HCT116 (cell line): ENCODE data around the gene CNTNAP2. TPM values are rescaled to one million over a fixed set of nuclear protein-coding genes. Genes with fewer than 3 reads are reported as not detected.

Source experiments
- ATAC-seq: fragments of 200-7000 bp; cut with Tn5 transposase; 2 replicates; pipeline ENCODE4 v1.9.1; 2020; ENCODE audit warnings: mild to moderate bottlenecking, moderate library complexity
- BruUV-seq: library from RNA; stranded (reverse); fragments of 400-500 nt; replicated peaks from 2 replicates; lab custom pipeline; 2021; lab: Mats Ljungman, UMichigan
- CTCF ChIA-PET: fragments of 300-600 bp; sonication (Branson Sonifier 250); formaldehyde crosslinking; loops from one replicate; lab custom pipeline; 2021; ENCODE audit warnings: antibody characterized with exemption; lab: Charles Lee
- POLR2A ChIA-PET: fragments of 300-600, 350-600 bp; sonication (Branson Sonifier 250); formaldehyde crosslinking; loops from one replicate; lab custom pipeline; 2021; ENCODE audit warnings: antibody characterized with exemption; lab: Charles Lee
- RAD21 ChIA-PET, 2 experiments: fragments of 300-600 bp; sonication (Branson Sonifier 250); formaldehyde crosslinking; loops; one replicate each; lab custom pipeline; 2023; ENCODE audit warnings: low total read pairs in 2 of 2; ENCODE audit not compliant: uncharacterized antibody in 2 of 2, unreplicated experiment in 2 of 2, low non-redundant PET in 1 of 2; lab: Charles Lee
- DNase-seq: peaks from one replicate; pipeline ENCODE4 v3.0.0-alpha.2; 2010; ENCODE audit warnings: low read depth, low spot score
- H2AFZ ChIP-seq: fragments of 200-600 bp; shearing (Covaris generic), sonication (generic); 2 replicates; pipeline ENCODE4 v1.6.1; 2017; ENCODE audit warnings: low read depth, mixed run types, mixed read lengths, antibody characterized with exemption, low read length; ENCODE audit not compliant: poor library complexity, severe bottlenecking
- H3K27ac ChIP-seq: 2 replicates; pipeline ENCODE4 v1.5.1; 2012; ENCODE audit warnings: low read depth, low read length
- H3K27me3 ChIP-seq: fragments of 200-600 bp; sonication (generic); 2 replicates; pipeline ENCODE4 v1.6.1; 2016; ENCODE audit warnings: mixed run types, low read length, mixed read lengths; ENCODE audit not compliant: insufficient read depth
- H3K36me3 ChIP-seq, 2 experiments: fragments of 200-500 bp in 1 of 2; fragments of 200-600 bp in 1 of 2; sonication (Bioruptor generic) in 1 of 2; sonication (generic) in 1 of 2; 2 replicates each; pipeline versions ENCODE4 v1.5.1 to v1.6.1; 2014 to 2016; ENCODE audit warnings: low read length in 2 of 2, inconsistent platforms in 1 of 2, mixed read lengths in 1 of 2, mixed run types in 1 of 2; ENCODE audit not compliant: insufficient read depth in 2 of 2, control insufficient read depth in 1 of 2
- H3K4me1 ChIP-seq, 2 experiments: fragments of 200-600 bp in 1 of 2; sonication (generic) in 1 of 2; 2 replicates each; pipeline versions ENCODE4 v1.5.1 to v1.6.1; 2012 to 2017; ENCODE audit warnings: low read length in 2 of 2, inconsistent platforms in 1 of 2, mild to moderate bottlenecking in 1 of 2, mixed read lengths in 1 of 2, mixed run types in 1 of 2, moderate library complexity in 1 of 2; ENCODE audit not compliant: insufficient read depth in 2 of 2, control insufficient read depth in 1 of 2
- H3K4me2 ChIP-seq: fragments of 200-600 bp; sonication (generic); 2 replicates; pipeline ENCODE4 v1.6.1; 2017; ENCODE audit warnings: mixed run types, low read length, mixed read lengths
- H3K4me3 ChIP-seq, 2 experiments: fragments of 200-600 bp in 1 of 2; sonication (generic) in 1 of 2; replicated peaks in 1 of 2; 2 replicates each; pipeline ENCODE4 v1.5.1; 2011 to 2016; ENCODE audit warnings: low read length in 2 of 2, control low read depth in 1 of 2, low read depth in 1 of 2, mild to moderate bottlenecking in 1 of 2, mixed read lengths in 1 of 2, mixed run types in 1 of 2
- H3K79me2 ChIP-seq: fragments of 200-600 bp; sonication (generic); 2 replicates; pipeline ENCODE4 v1.6.1; 2017; ENCODE audit warnings: mild to moderate bottlenecking, mixed run types, low read length, moderate library complexity, mixed read lengths; ENCODE audit not compliant: insufficient read depth
- H3K9ac ChIP-seq: fragments of 200-600 bp; sonication (generic); 2 replicates; pipeline ENCODE4 v1.6.1; 2016; ENCODE audit warnings: low read length, mixed read lengths
- H3K9me2 ChIP-seq: fragments of 200-600 bp; sonication (generic), shearing (Covaris generic); 2 replicates; pipeline ENCODE4 v1.6.1; 2017; ENCODE audit warnings: mixed run types, mild to moderate bottlenecking, moderate library complexity; ENCODE audit not compliant: insufficient read depth
- H3K9me3 ChIP-seq, 2 experiments: fragments of 200-500 bp in 1 of 2; fragments of 200-600 bp in 1 of 2; sonication (Bioruptor generic) in 1 of 2; sonication (generic) in 1 of 2; 2 replicates each; pipeline ENCODE4 v1.6.1; 2014 to 2017; ENCODE audit warnings: low read length in 2 of 2, mixed read lengths in 2 of 2, inconsistent platforms in 1 of 2, low read depth in 1 of 2, mild to moderate bottlenecking in 1 of 2, mixed run types in 1 of 2, moderate library complexity in 1 of 2; ENCODE audit not compliant: control insufficient read depth in 1 of 2, insufficient read depth in 1 of 2
- H4K20me1 ChIP-seq: fragments of 200-600 bp; sonication (generic), shearing (Covaris generic); 2 replicates; pipeline ENCODE4 v1.6.1; 2017; ENCODE audit warnings: mixed run types, mild to moderate bottlenecking, moderate library complexity; ENCODE audit not compliant: insufficient read depth
- EGR1 ChIP-seq: IDR thresholded peaks from 2 replicates; pipeline ENCODE4 v1.6.1; 2012; ENCODE audit warnings: low read depth
- EZH2 ChIP-seq: fragments of 200-600 bp; sonication (generic); IDR thresholded peaks from 2 replicates; pipeline ENCODE4 v1.6.1; 2017; ENCODE audit warnings: antibody characterized with exemption, mixed run types
- EZH2phosphoT487 ChIP-seq: fragments of 200-600 bp; IDR thresholded peaks from 2 replicates; pipeline ENCODE4 v1.6.1; 2018; ENCODE audit warnings: antibody characterized with exemption, borderline replicate concordance
- JUND ChIP-seq: IDR thresholded peaks from 2 replicates; pipeline ENCODE4 v1.6.1; 2012
- POLR2A ChIP-seq: IDR thresholded peaks from 2 replicates; pipeline ENCODE4 v1.7.0; 2011; ENCODE audit warnings: borderline replicate concordance; ENCODE audit not compliant: insufficient read depth, insufficient read length; ENCODE audit errors: extremely low read depth
- RAD21 ChIP-seq: IDR thresholded peaks from 2 replicates; pipeline ENCODE4 v1.6.1; 2012; ENCODE audit warnings: low read depth, mild to moderate bottlenecking
- SIN3A ChIP-seq: IDR thresholded peaks from 2 replicates; pipeline ENCODE4 v1.6.1; 2012; ENCODE audit warnings: low read depth
- SP1 ChIP-seq: IDR thresholded peaks from 2 replicates; pipeline ENCODE4 v1.6.1; 2012; ENCODE audit warnings: low read depth
- SRF ChIP-seq: IDR thresholded peaks from 2 replicates; pipeline ENCODE4 v1.6.1; 2012; ENCODE audit warnings: low read depth
- ZFX ChIP-seq: fragments of 450-650 bp; IDR thresholded peaks from 2 replicates; pipeline ENCODE4 v1.6.1; 2017
- ZNF274 ChIP-seq: fragments of 200-500 bp; sonication (Bioruptor generic); IDR thresholded peaks from 2 replicates; pipeline ENCODE4 v1.6.1; 2014; ENCODE audit warnings: mild to moderate bottlenecking, low read depth, low read length, inconsistent platforms
- intact Hi-C: fragments of 100-400 bp; cut with micrococcal nuclease; formaldehyde crosslinking; loops from 2 replicates; pipeline ENCODE4 v1.10.0; 2022
- total RNA-seq: library from RNA; stranded (reverse); gene quantifications from one replicate; pipeline ENCODE4 v1.2.1, GENCODE V29; 2021; ENCODE audit not compliant: unreplicated experiment
- TF ChIP-seq, protein P1 (sequence below): IDR thresholded peaks from 2 replicates; pipeline ENCODE4 v1.6.1; 2011; ENCODE audit warnings: mild to moderate bottlenecking, low read length, moderate library complexity; ENCODE audit not compliant: insufficient replicate concordance; ENCODE audit errors: extremely low read depth
- TF ChIP-seq, protein P2 (sequence below): IDR thresholded peaks from 2 replicates; pipeline ENCODE4 v1.6.1; 2012; ENCODE audit warnings: low read depth
- TF ChIP-seq, protein P3 (sequence below): IDR thresholded peaks from 2 replicates; pipeline ENCODE4 v1.6.1; 2012
- TF ChIP-seq, protein P4 (sequence below), 3 experiments: fragments of 200-600 bp in 1 of 3; sonication (generic) in 1 of 3; IDR thresholded peaks in 2 of 3; conservative IDR thresholded peaks in 1 of 3; 2 replicates each; pipeline ENCODE4 v1.5.1; 2012 to 2017; ENCODE audit warnings: low read depth in 2 of 3, low read length in 2 of 3, antibody characterized with exemption in 1 of 3, borderline replicate concordance in 1 of 3, control low read depth in 1 of 3, mild to moderate bottlenecking in 1 of 3, mixed read lengths in 1 of 3, mixed run types in 1 of 3, moderate library complexity in 1 of 3; ENCODE audit not compliant: insufficient read depth in 1 of 3

The CNTNAP2 gene
- total RNA-seq, 1 experiment from 2014 or later = 0.37 TPM

DNA sequence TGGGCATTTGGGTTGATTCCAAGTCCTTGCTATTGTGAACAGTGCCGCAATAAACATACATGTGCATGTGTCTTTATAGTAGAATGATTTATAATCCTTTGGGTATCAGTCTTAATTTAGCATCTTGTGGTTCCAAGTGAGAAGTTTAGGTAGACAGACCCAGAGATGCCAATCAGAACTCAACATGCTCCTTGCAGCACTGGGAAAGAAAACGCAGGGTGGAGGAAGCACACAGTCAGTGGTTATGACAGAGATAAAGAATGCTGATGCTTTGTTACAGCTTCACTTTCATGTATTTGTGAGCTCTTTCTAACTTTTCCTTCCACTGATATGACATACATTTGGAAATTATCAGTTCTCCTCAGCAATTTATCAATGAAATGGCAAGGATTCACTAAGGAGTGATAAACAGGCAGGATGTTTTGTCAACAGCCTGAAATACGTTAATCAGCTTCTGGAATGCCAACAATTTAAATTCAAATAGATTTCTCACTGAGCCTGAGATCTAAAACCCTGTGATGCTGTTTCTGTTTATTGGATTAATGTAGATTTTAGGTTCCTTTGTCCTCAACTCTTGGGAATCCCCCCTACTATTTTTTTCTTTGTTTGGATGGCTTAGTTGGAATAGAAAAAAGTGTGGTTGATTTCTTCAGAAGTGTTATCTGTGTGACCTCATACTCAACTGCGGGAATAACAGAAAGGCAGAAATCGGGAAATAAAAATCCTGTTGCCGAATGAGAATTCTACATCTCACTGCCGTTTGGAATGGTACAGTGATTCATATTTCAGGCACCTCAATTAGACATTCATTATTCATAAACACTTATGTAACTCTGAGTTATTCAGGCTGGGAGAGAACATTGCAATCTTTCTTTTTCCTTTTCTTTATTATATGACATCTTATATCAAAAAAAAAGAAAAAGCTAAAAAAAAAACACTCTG lies 675.0 kb downstream of the CNTNAP2 start:
- H3K9me3 ChIP-seq = peaks cover 13 to 24% of the 10 kb centered on the region in 2 experiments; a peak in 2 of 4 replicates
- POLR2A ChIA-PET = no interaction called here
- TF ChIP-seq SP1 (no peak), EZH2 (no peak), SRF (no peak), POLR2A (no peak), SIN3A (no peak), JUND (no peak), ZNF274 (no peak), RAD21 (no peak), EGR1 (no peak), EZH2phosphoT487 (no peak), ZFX (no peak)
- TF ChIP-seq, protein P1, sequence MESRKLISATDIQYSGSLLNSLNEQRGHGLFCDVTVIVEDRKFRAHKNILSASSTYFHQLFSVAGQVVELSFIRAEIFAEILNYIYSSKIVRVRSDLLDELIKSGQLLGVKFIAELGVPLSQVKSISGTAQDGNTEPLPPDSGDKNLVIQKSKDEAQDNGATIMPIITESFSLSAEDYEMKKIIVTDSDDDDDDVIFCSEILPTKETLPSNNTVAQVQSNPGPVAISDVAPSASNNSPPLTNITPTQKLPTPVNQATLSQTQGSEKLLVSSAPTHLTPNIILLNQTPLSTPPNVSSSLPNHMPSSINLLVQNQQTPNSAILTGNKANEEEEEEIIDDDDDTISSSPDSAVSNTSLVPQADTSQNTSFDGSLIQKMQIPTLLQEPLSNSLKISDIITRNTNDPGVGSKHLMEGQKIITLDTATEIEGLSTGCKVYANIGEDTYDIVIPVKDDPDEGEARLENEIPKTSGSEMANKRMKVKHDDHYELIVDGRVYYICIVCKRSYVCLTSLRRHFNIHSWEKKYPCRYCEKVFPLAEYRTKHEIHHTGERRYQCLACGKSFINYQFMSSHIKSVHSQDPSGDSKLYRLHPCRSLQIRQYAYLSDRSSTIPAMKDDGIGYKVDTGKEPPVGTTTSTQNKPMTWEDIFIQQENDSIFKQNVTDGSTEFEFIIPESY = no peak
- TF ChIP-seq, protein P2, sequence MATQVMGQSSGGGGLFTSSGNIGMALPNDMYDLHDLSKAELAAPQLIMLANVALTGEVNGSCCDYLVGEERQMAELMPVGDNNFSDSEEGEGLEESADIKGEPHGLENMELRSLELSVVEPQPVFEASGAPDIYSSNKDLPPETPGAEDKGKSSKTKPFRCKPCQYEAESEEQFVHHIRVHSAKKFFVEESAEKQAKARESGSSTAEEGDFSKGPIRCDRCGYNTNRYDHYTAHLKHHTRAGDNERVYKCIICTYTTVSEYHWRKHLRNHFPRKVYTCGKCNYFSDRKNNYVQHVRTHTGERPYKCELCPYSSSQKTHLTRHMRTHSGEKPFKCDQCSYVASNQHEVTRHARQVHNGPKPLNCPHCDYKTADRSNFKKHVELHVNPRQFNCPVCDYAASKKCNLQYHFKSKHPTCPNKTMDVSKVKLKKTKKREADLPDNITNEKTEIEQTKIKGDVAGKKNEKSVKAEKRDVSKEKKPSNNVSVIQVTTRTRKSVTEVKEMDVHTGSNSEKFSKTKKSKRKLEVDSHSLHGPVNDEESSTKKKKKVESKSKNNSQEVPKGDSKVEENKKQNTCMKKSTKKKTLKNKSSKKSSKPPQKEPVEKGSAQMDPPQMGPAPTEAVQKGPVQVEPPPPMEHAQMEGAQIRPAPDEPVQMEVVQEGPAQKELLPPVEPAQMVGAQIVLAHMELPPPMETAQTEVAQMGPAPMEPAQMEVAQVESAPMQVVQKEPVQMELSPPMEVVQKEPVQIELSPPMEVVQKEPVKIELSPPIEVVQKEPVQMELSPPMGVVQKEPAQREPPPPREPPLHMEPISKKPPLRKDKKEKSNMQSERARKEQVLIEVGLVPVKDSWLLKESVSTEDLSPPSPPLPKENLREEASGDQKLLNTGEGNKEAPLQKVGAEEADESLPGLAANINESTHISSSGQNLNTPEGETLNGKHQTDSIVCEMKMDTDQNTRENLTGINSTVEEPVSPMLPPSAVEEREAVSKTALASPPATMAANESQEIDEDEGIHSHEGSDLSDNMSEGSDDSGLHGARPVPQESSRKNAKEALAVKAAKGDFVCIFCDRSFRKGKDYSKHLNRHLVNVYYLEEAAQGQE = no peak
- TF ChIP-seq, protein P3, sequence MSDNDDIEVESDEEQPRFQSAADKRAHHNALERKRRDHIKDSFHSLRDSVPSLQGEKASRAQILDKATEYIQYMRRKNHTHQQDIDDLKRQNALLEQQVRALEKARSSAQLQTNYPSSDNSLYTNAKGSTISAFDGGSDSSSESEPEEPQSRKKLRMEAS = no peak
- TF ChIP-seq, protein P4, sequence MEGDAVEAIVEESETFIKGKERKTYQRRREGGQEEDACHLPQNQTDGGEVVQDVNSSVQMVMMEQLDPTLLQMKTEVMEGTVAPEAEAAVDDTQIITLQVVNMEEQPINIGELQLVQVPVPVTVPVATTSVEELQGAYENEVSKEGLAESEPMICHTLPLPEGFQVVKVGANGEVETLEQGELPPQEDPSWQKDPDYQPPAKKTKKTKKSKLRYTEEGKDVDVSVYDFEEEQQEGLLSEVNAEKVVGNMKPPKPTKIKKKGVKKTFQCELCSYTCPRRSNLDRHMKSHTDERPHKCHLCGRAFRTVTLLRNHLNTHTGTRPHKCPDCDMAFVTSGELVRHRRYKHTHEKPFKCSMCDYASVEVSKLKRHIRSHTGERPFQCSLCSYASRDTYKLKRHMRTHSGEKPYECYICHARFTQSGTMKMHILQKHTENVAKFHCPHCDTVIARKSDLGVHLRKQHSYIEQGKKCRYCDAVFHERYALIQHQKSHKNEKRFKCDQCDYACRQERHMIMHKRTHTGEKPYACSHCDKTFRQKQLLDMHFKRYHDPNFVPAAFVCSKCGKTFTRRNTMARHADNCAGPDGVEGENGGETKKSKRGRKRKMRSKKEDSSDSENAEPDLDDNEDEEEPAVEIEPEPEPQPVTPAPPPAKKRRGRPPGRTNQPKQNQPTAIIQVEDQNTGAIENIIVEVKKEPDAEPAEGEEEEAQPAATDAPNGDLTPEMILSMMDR (IDR thresholded peaks at IDR 0.05 in 2 of 3, conservative IDR thresholded peaks at IDR 0.05 in 1 of 3; ENCODE audit: borderline replicate concordance in 1 of 3, insufficient read depth in 1 of 3, low read depth in 2 of 3, low read length in 2 of 3) = no peak
- TF ChIP-seq, all 23 proteins: peak for 0
- intact Hi-C loops = no loop called here
- H3K27ac ChIP-seq = no peak overlapping the region
- H3K4me3 ChIP-seq = no peak overlapping the region
- RAD21 ChIA-PET = no interaction called here
- H3K9ac ChIP-seq = no peak overlapping the region
- no peak for DNase-seq
- CTCF ChIA-PET = no interaction called here
- no peaks in the 10 kb centered on the region for H3K79me2 ChIP-seq
- H2AFZ ChIP-seq = no peak overlapping the region
- no TSS peak for BruUV-seq
- no peak overlapping the region for H3K4me2 ChIP-seq
- H3K4me1 ChIP-seq = no peaks in the 10 kb centered on the region
- H3K36me3 ChIP-seq = no peaks in the 10 kb centered on the region
- no peaks in the 10 kb centered on the region for H3K27me3 ChIP-seq
- no peak for ATAC-seq
- no peaks in the 10 kb centered on the region for H4K20me1 ChIP-seq
- H3K9me2 ChIP-seq = no peaks in the 10 kb centered on the region
